Measurements from ENCODE around the gene MUC12.

Gene MUC12

DNA sequence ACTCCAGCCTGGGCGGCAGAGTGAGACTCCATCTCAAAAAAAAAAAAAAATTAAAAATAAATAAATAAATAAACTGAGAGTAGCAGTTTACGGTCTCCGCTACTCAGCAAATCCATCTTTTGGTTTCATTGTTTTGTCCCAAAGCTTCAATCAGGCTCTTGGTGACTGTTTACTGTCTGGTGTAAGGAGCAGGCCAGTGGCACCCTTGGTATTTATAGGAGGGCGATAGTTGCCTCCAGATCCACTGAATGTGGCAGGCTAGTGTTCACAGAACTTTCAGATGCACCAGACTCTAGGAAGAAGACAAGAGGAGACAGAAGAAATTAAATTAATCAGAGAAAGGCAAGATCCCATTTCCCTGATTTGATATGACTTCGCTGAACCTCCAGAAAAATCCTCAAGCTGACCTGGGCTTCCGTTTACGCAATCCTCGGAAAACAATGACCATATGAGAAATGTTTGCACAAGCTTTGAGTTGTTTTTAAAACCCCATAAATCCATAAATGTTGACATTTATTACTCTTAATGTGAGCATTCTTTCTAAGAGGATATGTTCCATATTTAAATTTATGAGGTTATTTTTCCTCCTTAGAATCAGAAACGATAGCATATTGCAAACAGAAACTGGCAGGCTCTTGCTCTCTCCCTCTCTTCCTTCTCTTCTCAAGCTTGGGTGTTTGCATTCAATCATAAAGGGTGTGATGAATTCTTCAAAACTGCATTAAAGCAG, 27.2 kb upstream of the MUC12 start:
- H3K4me3 ChIP-seq (ENCODE audit: low read length), result no peak overlapping the region; the same call in 1 of the 2 replicates
- peak; percentile 33 for DNase-seq (ENCODE audit: low read depth)
- TF ChIP-seq, protein P1, sequence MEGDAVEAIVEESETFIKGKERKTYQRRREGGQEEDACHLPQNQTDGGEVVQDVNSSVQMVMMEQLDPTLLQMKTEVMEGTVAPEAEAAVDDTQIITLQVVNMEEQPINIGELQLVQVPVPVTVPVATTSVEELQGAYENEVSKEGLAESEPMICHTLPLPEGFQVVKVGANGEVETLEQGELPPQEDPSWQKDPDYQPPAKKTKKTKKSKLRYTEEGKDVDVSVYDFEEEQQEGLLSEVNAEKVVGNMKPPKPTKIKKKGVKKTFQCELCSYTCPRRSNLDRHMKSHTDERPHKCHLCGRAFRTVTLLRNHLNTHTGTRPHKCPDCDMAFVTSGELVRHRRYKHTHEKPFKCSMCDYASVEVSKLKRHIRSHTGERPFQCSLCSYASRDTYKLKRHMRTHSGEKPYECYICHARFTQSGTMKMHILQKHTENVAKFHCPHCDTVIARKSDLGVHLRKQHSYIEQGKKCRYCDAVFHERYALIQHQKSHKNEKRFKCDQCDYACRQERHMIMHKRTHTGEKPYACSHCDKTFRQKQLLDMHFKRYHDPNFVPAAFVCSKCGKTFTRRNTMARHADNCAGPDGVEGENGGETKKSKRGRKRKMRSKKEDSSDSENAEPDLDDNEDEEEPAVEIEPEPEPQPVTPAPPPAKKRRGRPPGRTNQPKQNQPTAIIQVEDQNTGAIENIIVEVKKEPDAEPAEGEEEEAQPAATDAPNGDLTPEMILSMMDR (conservative IDR thresholded peaks at IDR 0.05; ENCODE audit: low read length), result no peak

GRCh38 chr7:100943693-100944092, 25.7 kb upstream of the MUC12 start:
- no peak overlapping the region for H3K4me3 ChIP-seq (ENCODE audit: low read length)
- TF ChIP-seq, protein P1 (conservative IDR thresholded peaks at IDR 0.05; ENCODE audit: low read length), result no peak
- DNase-seq (ENCODE audit: low read depth), result no peak

- H3K4me3 ChIP-seq (ENCODE audit: low read length), result no peak overlapping the region
- DNase-seq (ENCODE audit: low read depth), result no peak
- TF ChIP-seq, protein P1 (conservative IDR thresholded peaks at IDR 0.05; ENCODE audit: low read length), result no peak
Measured at GRCh38 chr7:100944138-100944537, 25.2 kb upstream of the MUC12 start.

- TF ChIP-seq, protein P1 (conservative IDR thresholded peaks at IDR 0.05; ENCODE audit: low read length), result no peak
- DNase-seq (ENCODE audit: low read depth), result no peak
- no peak overlapping the region for H3K4me3 ChIP-seq (ENCODE audit: low read length)
Measured at GRCh38 chr7:100946111-100946510, 23.3 kb upstream of the MUC12 start.

DNA sequence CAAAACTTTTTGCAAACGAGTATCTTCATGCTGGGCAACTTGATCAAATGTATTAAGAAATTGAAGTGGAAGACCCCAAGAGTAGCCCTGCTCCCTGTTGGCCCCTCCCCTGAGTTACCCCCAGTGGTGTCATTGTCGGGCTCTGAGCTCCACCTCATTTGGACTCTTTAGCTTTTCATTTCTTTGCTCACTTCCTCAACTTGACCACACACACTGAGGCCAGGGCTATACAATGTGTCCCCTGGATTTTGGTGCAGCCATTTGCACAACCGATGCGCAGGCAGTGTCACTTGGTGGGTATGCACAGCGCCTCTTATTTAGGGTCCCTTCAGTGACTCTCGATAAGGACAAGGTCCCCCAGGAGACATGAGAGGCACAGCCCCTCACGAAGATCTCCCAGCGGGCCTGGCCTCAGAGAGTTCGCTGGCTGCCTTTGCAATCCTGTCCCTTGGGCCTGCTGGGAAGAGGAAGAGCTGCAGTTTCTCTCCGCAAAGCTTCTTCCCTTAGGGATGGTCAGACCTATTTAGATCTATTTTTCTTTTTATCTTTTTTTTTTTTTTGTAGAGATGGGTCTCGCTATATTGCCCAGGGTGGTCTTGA, 22.5 kb upstream of the MUC12 start:
- no peak for DNase-seq (ENCODE audit: low read depth)
- TF ChIP-seq, protein P1 (conservative IDR thresholded peaks at IDR 0.05; ENCODE audit: low read length), result no peak
- H3K4me3 ChIP-seq (ENCODE audit: low read length), result no peak overlapping the region

GRCh38 chr7:100947792-100948191, 21.6 kb upstream of the MUC12 start:
- TF ChIP-seq, protein P1 (conservative IDR thresholded peaks at IDR 0.05; ENCODE audit: low read length), result no peak
- no peak for DNase-seq (ENCODE audit: low read depth)
- H3K4me3 ChIP-seq (ENCODE audit: low read length), result no peak overlapping the region
